HepG2 (cell line): ENCODE data around the gene AGBL3. TPM values are rescaled to one million over a fixed set of nuclear protein-coding genes. Genes with fewer than 3 reads are reported as not detected.

Source experiments
- CREB1 ChIP-seq, 2 experiments: fragments of 450-650 bp in 1 of 2; IDR thresholded peaks; 2 replicates each; pipeline ENCODE4 v1.6.1; 2016 to 2017; ENCODE audit warnings: control low read depth in 1 of 2, mild to moderate bottlenecking in 1 of 2, missing compliant biosample characterization in 1 of 2, missing genetic modification characterization in 1 of 2
- FOXA1 ChIP-seq, 2 experiments: fragments of 450-650 bp in 1 of 2; sonication (generic) in 1 of 2; formaldehyde crosslinking in 1 of 2; IDR thresholded peaks; 2 replicates each; pipeline versions ENCODE4 v1.4.0 to v1.6.1; 2016 to 2020; ENCODE audit warnings: missing genetic modification reagents in 1 of 2
- HNF4G ChIP-seq, 2 experiments: sonication (generic) in 1 of 2; formaldehyde crosslinking in 1 of 2; IDR thresholded peaks; 2 replicates each; pipeline versions ENCODE4 v1.4.0 to v1.6.1; 2011 to 2020; ENCODE audit warnings: borderline replicate concordance in 2 of 2, low read depth in 2 of 2, mild to moderate bottlenecking in 2 of 2, low read length in 1 of 2, missing genetic modification reagents in 1 of 2, moderate library complexity in 1 of 2
- MIXL1 ChIP-seq: IDR thresholded peaks from 2 replicates; pipeline ENCODE4 v1.6.1; 2016
- MZF1 ChIP-seq: sonication (generic); formaldehyde crosslinking; IDR thresholded peaks from 2 replicates; pipeline ENCODE4 v1.8.1; 2023; ENCODE audit warnings: mild to moderate bottlenecking, missing genetic modification reagents, borderline replicate concordance
- NAIF1 ChIP-seq: sonication (generic); formaldehyde crosslinking; IDR thresholded peaks from 2 replicates; pipeline ENCODE4 v1.5.0; 2020; ENCODE audit warnings: mild to moderate bottlenecking, missing genetic modification reagents, borderline replicate concordance
- NPAS2 ChIP-seq: sonication (generic); formaldehyde crosslinking; IDR thresholded peaks from 2 replicates; pipeline ENCODE4 v1.8.0; 2022; ENCODE audit warnings: mild to moderate bottlenecking, missing genetic modification reagents, borderline replicate concordance
- RARA ChIP-seq: IDR thresholded peaks from 2 replicates; pipeline ENCODE4 v1.6.1; 2016; ENCODE audit warnings: missing genetic modification reagents, missing compliant biosample characterization
- REL ChIP-seq: sonication (generic); formaldehyde crosslinking; conservative IDR thresholded peaks from 2 replicates; pipeline ENCODE4 v1.8.0; 2022; ENCODE audit warnings: mild to moderate bottlenecking, missing genetic modification reagents, moderate library complexity
- SIN3A ChIP-seq: IDR thresholded peaks from 2 replicates; pipeline ENCODE4 v1.6.1; 2011; ENCODE audit warnings: low read depth, mild to moderate bottlenecking, control low read depth, low read length, borderline replicate concordance
- TBX2 ChIP-seq: sonication (generic); formaldehyde crosslinking; IDR thresholded peaks from 2 replicates; pipeline ENCODE4 v1.5.0; 2020; ENCODE audit warnings: missing genetic modification reagents, mild to moderate bottlenecking, borderline replicate concordance
- TOPORS ChIP-seq: sonication (generic); formaldehyde crosslinking; IDR thresholded peaks from 2 replicates; pipeline ENCODE4 v1.8.0; 2023; ENCODE audit warnings: mild to moderate bottlenecking, missing genetic modification reagents
- TRIM24 ChIP-seq: sonication (generic); formaldehyde crosslinking; IDR thresholded peaks from 2 replicates; pipeline ENCODE4 v1.8.0; 2022; ENCODE audit warnings: mild to moderate bottlenecking, missing genetic modification reagents
- XRCC5 ChIP-seq: fragments of 200-400 bp; formaldehyde crosslinking; optimal IDR thresholded peaks from 2 replicates; pipeline ENCODE3; 2017; ENCODE audit warnings: mild to moderate bottlenecking, low read length
- YY1 ChIP-seq: IDR thresholded peaks from 2 replicates; pipeline ENCODE4 v1.6.1; 2011; ENCODE audit warnings: low read length, low read depth, moderate library complexity, mild to moderate bottlenecking; ENCODE audit not compliant: insufficient read depth, insufficient replicate concordance
- ZBTB34 ChIP-seq: sonication (generic); formaldehyde crosslinking; IDR thresholded peaks from 2 replicates; pipeline ENCODE4 v1.8.0; 2022; ENCODE audit warnings: mild to moderate bottlenecking, missing genetic modification reagents
- ZC3H13 ChIP-seq: sonication (generic); formaldehyde crosslinking; IDR thresholded peaks from 2 replicates; pipeline ENCODE4 v1.8.1; 2023; ENCODE audit warnings: mild to moderate bottlenecking, missing genetic modification reagents, moderate library complexity
- ZFP62 ChIP-seq: sonication (generic); formaldehyde crosslinking; IDR thresholded peaks from 2 replicates; pipeline ENCODE4 v1.4.0; 2020; ENCODE audit warnings: missing genetic modification reagents
- ZGPAT ChIP-seq: IDR thresholded peaks from 2 replicates; pipeline ENCODE4 v1.6.1; 2016; ENCODE audit warnings: mild to moderate bottlenecking
- ZNF225 ChIP-seq: sonication (generic); formaldehyde crosslinking; IDR thresholded peaks from 2 replicates; pipeline ENCODE4 v1.4.0; 2020; ENCODE audit warnings: mild to moderate bottlenecking, missing genetic modification reagents
- ZNF331 ChIP-seq: sonication (generic); formaldehyde crosslinking; IDR thresholded peaks from 2 replicates; pipeline ENCODE4 v1.4.0; 2020; ENCODE audit warnings: missing genetic modification reagents
- ZNF543 ChIP-seq: sonication (generic); formaldehyde crosslinking; IDR thresholded peaks from 2 replicates; pipeline ENCODE4 v1.4.0; 2020; ENCODE audit warnings: mild to moderate bottlenecking, missing genetic modification reagents
- ZNF546 ChIP-seq: sonication (generic); formaldehyde crosslinking; conservative IDR thresholded peaks from 2 replicates; pipeline ENCODE4 v1.8.1; 2023; ENCODE audit warnings: mild to moderate bottlenecking, missing genetic modification reagents
- ZNF776 ChIP-seq: sonication (generic); formaldehyde crosslinking; IDR thresholded peaks from 2 replicates; pipeline ENCODE4 v1.4.0; 2020; ENCODE audit warnings: mild to moderate bottlenecking, missing genetic modification reagents
- ZNF784 ChIP-seq: sonication (generic); formaldehyde crosslinking; IDR thresholded peaks from 2 replicates; pipeline ENCODE4 v1.5.1; 2020; ENCODE audit warnings: missing genetic modification reagents, mild to moderate bottlenecking, borderline replicate concordance
- polyA plus RNA-seq, 8 experiments: library from polyadenylated mRNA; depleted of rRNA in 3 of 8; stranded (reverse) in 7 of 8; unstranded in 1 of 8; fragments of >200 nt; fragmentation: Illumina TruSeq in 4 of 8; extraction: Trizol in 4 of 8; gene quantifications; 2 replicates each; pipeline versions ENCODE4 v1.2.1 to v1.2.3, GENCODE V29; 2011 to 2016; ENCODE audit warnings: low read depth in 4 of 8, missing spikeins in 1 of 8, mixed read lengths in 1 of 8; ENCODE audit not compliant: insufficient read depth in 1 of 8
- total RNA-seq, 5 experiments: library from RNA; depleted of rRNA; stranded (reverse); fragments of >200 nt; fragmentation: Illumina TruSeq; extraction: Trizol; gene quantifications; 2 replicates each; pipeline ENCODE4 v1.2.3, GENCODE V29; 2016; ENCODE audit warnings: low read depth in 1 of 5

Gene AGBL3
- total and polyA plus RNA-seq, 2 of the 13 experiments (the other 11 are each of a cell fraction or from before 2014, with no cell fraction given), result 2.2 to 7.2 TPM

- peak; percentile 83 for TF ChIP-seq XRCC5
- peak; percentile 98 for TF ChIP-seq REL (CRISPR knock-in tag)
- TF ChIP-seq ZFP62 (CRISPR knock-in tag), result no peak
- peak; percentile 86 for TF ChIP-seq TBX2
- TF ChIP-seq ZBTB34 (CRISPR knock-in tag), result peak; percentile 20; the same call in 1 of the 2 replicates
- TF ChIP-seq ZNF225 (CRISPR knock-in tag), result peak; percentile 34; the same call in 1 of the 2 replicates
- TF ChIP-seq YY1, result peak; percentile 81
- TF ChIP-seq MIXL1, result peak; percentile 58; the same call in 1 of the 2 replicates
- peak; percentile 67 for TF ChIP-seq HNF4G (IDR thresholded peaks at IDR 0.05; ENCODE audit: borderline replicate concordance, low read depth, low read length)
- no peak; the same call in 1 of the 2 replicates for TF ChIP-seq HNF4G (CRISPR knock-in tag; IDR thresholded peaks at IDR 0.05; ENCODE audit: borderline replicate concordance, low read depth)
- peak; percentile 14; the same call in 1 of the 2 replicates for TF ChIP-seq RARA (CRISPR knock-in tag)
- TF ChIP-seq NAIF1 (CRISPR knock-in tag), result no peak
- TF ChIP-seq ZNF546 (CRISPR knock-in tag), result no peak
- TF ChIP-seq ZNF543 (CRISPR knock-in tag), result peak; percentile 75
- peak; percentile 63; the same call in 1 of the 2 replicates for TF ChIP-seq SIN3A
- TF ChIP-seq CREB1 (IDR thresholded peaks at IDR 0.05), result no peak
- 0 out of 2 replicates have a peak, but pooled peaks have one; percentile 5 for TF ChIP-seq CREB1 (CRISPR knock-in tag; IDR thresholded peaks at IDR 0.05)
- TF ChIP-seq FOXA1 (IDR thresholded peaks at IDR 0.05), result no peak
- TF ChIP-seq FOXA1 (CRISPR knock-in tag; IDR thresholded peaks at IDR 0.05), result no peak
- TF ChIP-seq ZNF331 (CRISPR knock-in tag), result peak; percentile 66; the same call in 1 of the 2 replicates
- TF ChIP-seq ZNF776 (CRISPR knock-in tag), result peak; percentile 66
- TF ChIP-seq ZC3H13 (CRISPR knock-in tag), result peak; percentile 90
- peak; percentile 97 for TF ChIP-seq ZGPAT (CRISPR knock-in tag)
- TF ChIP-seq TRIM24 (CRISPR knock-in tag), result no peak
- no peak; the same call in 1 of the 2 replicates for TF ChIP-seq TOPORS (CRISPR knock-in tag)
- no peak for TF ChIP-seq MZF1 (CRISPR knock-in tag)
- TF ChIP-seq ZNF784 (CRISPR knock-in tag), result peak; percentile 21; the same call in 1 of the 2 replicates
- TF ChIP-seq NPAS2 (CRISPR knock-in tag), result no peak
Measured at GRCh38 chr7:135170274-135170997, 184.1 kb downstream of the AGBL3 start, which contains the start of gene CYREN (continued).
